ENCODE data around the gene RPLP2.

Gene RPLP2

GRCh38 chr11:833114-833791 lies 23.5 kb downstream of the RPLP2 start:
- DNase-seq (ENCODE audit: insufficient read length, low spot score) (no peak), FAIRE-seq (peak; percentile 43)
- TF ChIP-seq POU2F2 (IDR thresholded peaks at IDR 0.05; ENCODE audit: low read depth, low read length) (no peak), POLR2AphosphoS5 (IDR thresholded peaks at IDR 0.05; ENCODE audit: low read depth, low read length) (no peak), SPI1 (IDR thresholded peaks at IDR 0.05; ENCODE audit: low read depth, low read length) (no peak), PAX5 (IDR thresholded peaks at IDR 0.05; ENCODE audit: insufficient read depth, low read length, severe bottlenecking) (no peak), POLR2A (IDR thresholded peaks at IDR 0.05; ENCODE audit: low read depth, low read length) (no peak), TAF1 (IDR thresholded peaks at IDR 0.05; ENCODE audit: low read depth, low read length) (no peak)

DNA sequence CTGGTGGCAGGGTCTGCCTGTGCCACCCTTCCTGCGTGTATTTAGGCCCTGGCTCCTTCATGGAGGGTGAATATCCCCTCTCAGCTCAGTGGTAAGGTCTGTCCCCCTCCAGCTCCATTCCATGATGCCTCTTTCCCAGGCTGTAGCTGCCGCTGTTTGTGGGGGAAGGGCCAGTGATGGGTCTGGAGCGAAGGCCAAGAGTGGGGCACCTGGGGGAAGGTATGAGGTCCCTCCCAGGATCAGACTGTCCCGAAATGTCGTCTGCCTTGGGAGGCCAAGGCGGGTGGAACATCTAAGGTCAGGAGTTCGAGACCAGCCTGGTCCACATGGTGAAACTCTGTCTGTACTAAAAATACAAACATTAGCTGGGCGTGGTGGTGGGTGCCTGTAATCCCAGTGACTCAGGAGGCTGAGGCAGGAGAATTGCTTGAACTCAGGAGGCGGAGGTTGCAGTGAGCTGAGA lies 24.1 kb downstream of the RPLP2 start:
- DNase-seq (ENCODE audit: insufficient read length, low spot score) (no peak), FAIRE-seq (no peak)
- no peak for TF ChIP-seq PAX5 (IDR thresholded peaks at IDR 0.05; ENCODE audit: insufficient read depth, low read length, severe bottlenecking)
- TF ChIP-seq POLR2AphosphoS5 (IDR thresholded peaks at IDR 0.05; ENCODE audit: low read depth, low read length), result no peak
- TF ChIP-seq SPI1 (IDR thresholded peaks at IDR 0.05; ENCODE audit: low read depth, low read length), result no peak
- TF ChIP-seq TAF1 (IDR thresholded peaks at IDR 0.05; ENCODE audit: low read depth, low read length), result no peak
- no peak for TF ChIP-seq POLR2A (IDR thresholded peaks at IDR 0.05; ENCODE audit: low read depth, low read length)
- TF ChIP-seq POU2F2 (IDR thresholded peaks at IDR 0.05; ENCODE audit: low read depth, low read length), result no peak

- no peak for FAIRE-seq
- DNase-seq (ENCODE audit: insufficient read length, low spot score), result no peak
- TF ChIP-seq POLR2A (IDR thresholded peaks at IDR 0.05; ENCODE audit: low read depth, low read length) (no peak), TAF1 (IDR thresholded peaks at IDR 0.05; ENCODE audit: low read depth, low read length) (no peak), SPI1 (IDR thresholded peaks at IDR 0.05; ENCODE audit: low read depth, low read length) (no peak), POU2F2 (IDR thresholded peaks at IDR 0.05; ENCODE audit: low read depth, low read length) (no peak), POLR2AphosphoS5 (IDR thresholded peaks at IDR 0.05; ENCODE audit: low read depth, low read length) (no peak), PAX5 (IDR thresholded peaks at IDR 0.05; ENCODE audit: insufficient read depth, low read length, severe bottlenecking) (no peak)
Observed at GRCh38 chr11:834371-835316, 24.9 kb downstream of the RPLP2 start.

GRCh38 chr11:836274-836673 lies 26.5 kb downstream of the RPLP2 start:
- DNase-seq (ENCODE audit: insufficient read length, low spot score), result no peak

GRCh38 chr11:836700-837099 lies 26.9 kb downstream of the RPLP2 start:
- no peak for FAIRE-seq
- TF ChIP-seq POLR2AphosphoS5 (IDR thresholded peaks at IDR 0.05; ENCODE audit: low read depth, low read length) (no peak), POU2F2 (IDR thresholded peaks at IDR 0.05; ENCODE audit: low read depth, low read length) (no peak), POLR2A (IDR thresholded peaks at IDR 0.05; ENCODE audit: low read depth, low read length) (no peak; the same call in 1 of the 2 replicates), SPI1 (IDR thresholded peaks at IDR 0.05; ENCODE audit: low read depth, low read length) (no peak), TAF1 (IDR thresholded peaks at IDR 0.05; ENCODE audit: low read depth, low read length) (no peak), PAX5 (IDR thresholded peaks at IDR 0.05; ENCODE audit: insufficient read depth, low read length, severe bottlenecking) (no peak)

More at GRCh38 chr11:836274-836673, 26.5 kb downstream of the RPLP2 start:
- TF ChIP-seq PAX5 (IDR thresholded peaks at IDR 0.05; ENCODE audit: insufficient read depth, low read length, severe bottlenecking) (no peak), POLR2A (IDR thresholded peaks at IDR 0.05; ENCODE audit: low read depth, low read length) (no peak), POU2F2 (IDR thresholded peaks at IDR 0.05; ENCODE audit: low read depth, low read length) (no peak), TAF1 (IDR thresholded peaks at IDR 0.05; ENCODE audit: low read depth, low read length) (no peak), SPI1 (IDR thresholded peaks at IDR 0.05; ENCODE audit: low read depth, low read length) (no peak), POLR2AphosphoS5 (IDR thresholded peaks at IDR 0.05; ENCODE audit: low read depth, low read length) (no peak)
- FAIRE-seq, result no peak

GRCh38 chr11:837189-837989 lies 27.6 kb downstream of the RPLP2 start:
- FAIRE-seq, result no peak
- TF ChIP-seq TAF1 (IDR thresholded peaks at IDR 0.05; ENCODE audit: low read depth, low read length), result no peak
- peak; percentile 24; the same call in 1 of the 2 replicates for TF ChIP-seq POLR2AphosphoS5 (IDR thresholded peaks at IDR 0.05; ENCODE audit: low read depth, low read length)

More at GRCh38 chr11:836700-837099, 26.9 kb downstream of the RPLP2 start:
- DNase-seq (ENCODE audit: insufficient read length, low spot score), result no peak

GRCh38 chr11:837990-838307 lies 28.2 kb downstream of the RPLP2 start:
- FAIRE-seq (no peak), DNase-seq (ENCODE audit: insufficient read length, low spot score) (no peak)
- no peak for TF ChIP-seq POU2F2 (IDR thresholded peaks at IDR 0.05; ENCODE audit: low read depth, low read length)
- no peak for TF ChIP-seq TAF1 (IDR thresholded peaks at IDR 0.05; ENCODE audit: low read depth, low read length)
- no peak for TF ChIP-seq PAX5 (IDR thresholded peaks at IDR 0.05; ENCODE audit: insufficient read depth, low read length, severe bottlenecking)
- TF ChIP-seq POLR2A (IDR thresholded peaks at IDR 0.05; ENCODE audit: low read depth, low read length), result no peak
- no peak for TF ChIP-seq SPI1 (IDR thresholded peaks at IDR 0.05; ENCODE audit: low read depth, low read length)
- TF ChIP-seq POLR2AphosphoS5 (IDR thresholded peaks at IDR 0.05; ENCODE audit: low read depth, low read length), result no peak

More at GRCh38 chr11:837189-837989, 27.6 kb downstream of the RPLP2 start:
- no peak for DNase-seq (ENCODE audit: insufficient read length, low spot score)

GRCh38 chr11:838441-839279 lies 28.9 kb downstream of the RPLP2 start:
- no peak for DNase-seq (ENCODE audit: insufficient read length, low spot score)
- FAIRE-seq, result no peak
- peak; percentile 8; the same call in 1 of the 2 replicates for TF ChIP-seq POLR2A (IDR thresholded peaks at IDR 0.05; ENCODE audit: low read depth, low read length)
- TF ChIP-seq TAF1 (IDR thresholded peaks at IDR 0.05; ENCODE audit: low read depth, low read length), result no peak

Data from GM12891 (cell line).